Amniotic epithelial cell (primary cell): Measurements from ENCODE around the gene TMEM140.

ENCODE experiments used
- DNase-seq: peaks from one replicate; pipeline ENCODE4 v3.0.0-alpha.2; 2010; ENCODE audit warnings: low read depth

Gene TMEM140

GRCh38 chr7:135195156-135195555 is 47.3 kb downstream of the TMEM140 start:
- DNase-seq = no peak

GRCh38 chr7:135195968-135196629 is 48.2 kb downstream of the TMEM140 start:
- DNase-seq = no peak

GRCh38 chr7:135197343-135197742 is 49.5 kb downstream of the TMEM140 start:
- DNase-seq = no peak

- peak; percentile 55 for DNase-seq
Observed at GRCh38 chr7:135197906-135198655, 50.2 kb downstream of the TMEM140 start.

- DNase-seq = no peak
Observed at GRCh38 chr7:135199439-135199838, 51.6 kb downstream of the TMEM140 start.

- DNase-seq = peak; percentile 45
Observed at GRCh38 chr7:135200821-135201331, 53.0 kb downstream of the TMEM140 start.

GRCh38 chr7:135201350-135201749 is 53.5 kb downstream of the TMEM140 start:
- no peak for DNase-seq

- DNase-seq = peak; percentile 48
Observed at GRCh38 chr7:135204341-135204749, 56.5 kb downstream of the TMEM140 start.

- no peak for DNase-seq
Observed at GRCh38 chr7:135204876-135205275, 57.0 kb downstream of the TMEM140 start.

- DNase-seq = no peak
Observed at GRCh38 chr7:135205850-135206249, 58.0 kb downstream of the TMEM140 start.

- DNase-seq = no peak
Observed at GRCh38 chr7:135206941-135207391, 59.1 kb downstream of the TMEM140 start.

- no peak for DNase-seq
Observed at GRCh38 chr7:135207406-135208101, 59.7 kb downstream of the TMEM140 start.

- DNase-seq = no peak
Observed at GRCh38 chr7:135208102-135208793, 60.4 kb downstream of the TMEM140 start.

- DNase-seq = no peak
Observed at GRCh38 chr7:135209225-135209834, 61.5 kb downstream of the TMEM140 start.

- DNase-seq = no peak
Observed at GRCh38 chr7:135210888-135211178, 63.0 kb downstream of the TMEM140 start.

GRCh38 chr7:135211179-135211945 is 63.5 kb downstream of the TMEM140 start, which contains the start of gene WDR91:
Gene WDR91 (minus strand): TSS chr7:135211526. CDS start chr7:135211502, 24 bp downstream.
- peak; percentile 78 for DNase-seq

GRCh38 chr7:135211946-135212685 is 64.2 kb downstream of the TMEM140 start:
- DNase-seq = peak; percentile 50

- no peak for DNase-seq
Observed at GRCh38 chr7:135213831-135214230, 66.0 kb downstream of the TMEM140 start.

- DNase-seq = no peak
Observed at GRCh38 chr7:135215180-135215579, 67.3 kb downstream of the TMEM140 start.

- no peak for DNase-seq
Observed at GRCh38 chr7:135215698-135216097, 67.8 kb downstream of the TMEM140 start.
